NB4 (cell line): ENCODE data around the gene CEP350.

Experiments used
- DNase-seq: peaks from one replicate; pipeline ENCODE4 v3.0.0; 2010; ENCODE audit warnings: low read depth
- H3K4me3 ChIP-seq: one replicate; pipeline ENCODE4 v1.5.1; 2011; ENCODE audit warnings: mild to moderate bottlenecking, low read depth, low read length, moderate library complexity
- MYC ChIP-seq: IDR thresholded peaks from 2 replicates; pipeline ENCODE4 v1.6.1; 2011; ENCODE audit warnings: low read depth, low read length
- POLR2A ChIP-seq: IDR thresholded peaks from 2 replicates; pipeline ENCODE4 v1.6.1; 2011; ENCODE audit warnings: mild to moderate bottlenecking; ENCODE audit not compliant: insufficient read length; ENCODE audit errors: extremely low read depth
- TF ChIP-seq, protein P1 (sequence below): IDR thresholded peaks from 2 replicates; pipeline ENCODE4 v1.6.1; 2011; ENCODE audit warnings: low read depth, low read length
- TF ChIP-seq, protein P2 (sequence below): IDR thresholded peaks from one replicate; pipeline ENCODE4 v1.5.1; 2012; ENCODE audit warnings: low read depth, low read length

The CEP350 gene

DNA sequence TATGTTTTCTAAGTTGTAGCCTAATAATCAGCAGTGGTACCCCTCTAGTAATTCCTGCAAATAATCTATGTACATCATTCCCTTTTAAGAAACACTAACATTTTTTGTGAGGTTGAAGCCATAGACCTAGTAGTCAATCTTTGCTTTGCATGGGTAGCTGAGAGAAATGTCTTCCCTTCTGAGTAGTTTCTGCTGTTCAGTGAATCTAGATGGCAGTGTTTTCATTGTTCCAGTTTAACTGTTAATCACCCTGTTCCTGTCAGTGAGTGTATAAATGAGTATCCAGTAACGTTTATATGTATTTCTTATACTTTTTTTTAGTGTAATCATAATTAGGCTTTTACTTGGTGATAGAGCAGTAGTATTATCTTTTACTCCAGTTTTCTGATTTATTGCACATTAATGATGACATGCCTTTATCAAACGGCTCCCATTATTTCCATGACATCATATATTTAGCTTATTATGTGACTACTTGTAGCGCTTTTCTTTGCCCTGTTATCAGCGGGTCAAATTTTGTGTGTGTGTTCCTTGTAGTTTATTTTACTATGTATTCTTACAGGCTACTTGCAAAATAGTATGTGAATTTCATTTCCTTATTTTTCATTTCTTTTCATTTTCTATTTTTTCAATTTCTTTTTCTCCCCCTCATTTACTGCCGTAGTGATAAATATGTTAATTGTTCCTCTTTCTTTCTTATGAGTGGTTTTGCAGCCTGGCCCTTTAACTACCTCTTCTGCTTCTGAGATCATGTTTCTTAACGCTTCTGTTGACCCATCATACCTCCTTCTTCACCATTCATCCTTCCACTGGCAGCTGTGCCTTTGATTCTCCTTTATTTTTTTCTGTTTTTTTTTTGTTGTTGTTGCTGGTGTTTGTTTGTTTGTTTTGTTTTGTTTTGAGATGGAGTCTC lies 18.8 kb downstream of the CEP350 start:
- TF ChIP-seq POLR2A (no peak), MYC (no peak)
- TF ChIP-seq, protein P1, sequence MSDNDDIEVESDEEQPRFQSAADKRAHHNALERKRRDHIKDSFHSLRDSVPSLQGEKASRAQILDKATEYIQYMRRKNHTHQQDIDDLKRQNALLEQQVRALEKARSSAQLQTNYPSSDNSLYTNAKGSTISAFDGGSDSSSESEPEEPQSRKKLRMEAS, result no peak
- TF ChIP-seq, protein P2, sequence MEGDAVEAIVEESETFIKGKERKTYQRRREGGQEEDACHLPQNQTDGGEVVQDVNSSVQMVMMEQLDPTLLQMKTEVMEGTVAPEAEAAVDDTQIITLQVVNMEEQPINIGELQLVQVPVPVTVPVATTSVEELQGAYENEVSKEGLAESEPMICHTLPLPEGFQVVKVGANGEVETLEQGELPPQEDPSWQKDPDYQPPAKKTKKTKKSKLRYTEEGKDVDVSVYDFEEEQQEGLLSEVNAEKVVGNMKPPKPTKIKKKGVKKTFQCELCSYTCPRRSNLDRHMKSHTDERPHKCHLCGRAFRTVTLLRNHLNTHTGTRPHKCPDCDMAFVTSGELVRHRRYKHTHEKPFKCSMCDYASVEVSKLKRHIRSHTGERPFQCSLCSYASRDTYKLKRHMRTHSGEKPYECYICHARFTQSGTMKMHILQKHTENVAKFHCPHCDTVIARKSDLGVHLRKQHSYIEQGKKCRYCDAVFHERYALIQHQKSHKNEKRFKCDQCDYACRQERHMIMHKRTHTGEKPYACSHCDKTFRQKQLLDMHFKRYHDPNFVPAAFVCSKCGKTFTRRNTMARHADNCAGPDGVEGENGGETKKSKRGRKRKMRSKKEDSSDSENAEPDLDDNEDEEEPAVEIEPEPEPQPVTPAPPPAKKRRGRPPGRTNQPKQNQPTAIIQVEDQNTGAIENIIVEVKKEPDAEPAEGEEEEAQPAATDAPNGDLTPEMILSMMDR, result no peak
- no peak overlapping the region for H3K4me3 ChIP-seq
- peak; percentile 24 for DNase-seq

DNA sequence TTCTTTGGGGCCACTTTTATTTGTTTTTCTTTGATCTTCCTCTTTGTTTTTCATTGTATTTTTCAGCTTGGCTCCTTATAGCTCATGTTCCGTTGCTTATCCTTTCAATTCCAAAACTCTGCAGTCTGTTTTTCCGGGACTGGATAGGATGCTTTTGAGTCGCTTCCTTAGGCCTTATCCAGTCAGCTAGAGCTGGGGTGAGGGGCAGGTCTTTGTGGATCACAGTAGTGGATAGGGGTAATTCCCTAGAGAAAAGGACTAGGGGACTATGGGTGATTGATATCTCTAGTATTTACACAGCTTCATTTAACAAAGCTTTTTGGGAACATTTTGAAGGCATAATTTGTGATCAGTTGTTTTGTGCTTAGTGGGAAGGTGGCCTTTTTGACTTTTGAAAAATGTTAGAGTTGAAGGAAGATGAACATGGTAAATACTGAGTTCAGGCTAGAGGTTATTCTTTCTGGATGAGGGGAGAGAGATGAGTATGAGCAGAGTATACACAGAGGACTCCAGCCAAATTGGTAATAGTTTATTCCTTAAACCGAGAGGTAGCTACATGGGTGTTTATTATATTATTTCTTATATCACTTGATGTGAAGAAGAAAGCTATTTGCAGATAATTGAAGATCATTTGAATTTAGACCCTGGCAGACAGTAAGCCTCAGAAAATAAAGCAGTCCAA lies 22.5 kb downstream of the CEP350 start:
- no peak overlapping the region for H3K4me3 ChIP-seq
- DNase-seq, result no peak
- no peak for TF ChIP-seq MYC
- TF ChIP-seq, protein P1, result no peak
- TF ChIP-seq, protein P2, result no peak
- TF ChIP-seq POLR2A, result no peak

DNA sequence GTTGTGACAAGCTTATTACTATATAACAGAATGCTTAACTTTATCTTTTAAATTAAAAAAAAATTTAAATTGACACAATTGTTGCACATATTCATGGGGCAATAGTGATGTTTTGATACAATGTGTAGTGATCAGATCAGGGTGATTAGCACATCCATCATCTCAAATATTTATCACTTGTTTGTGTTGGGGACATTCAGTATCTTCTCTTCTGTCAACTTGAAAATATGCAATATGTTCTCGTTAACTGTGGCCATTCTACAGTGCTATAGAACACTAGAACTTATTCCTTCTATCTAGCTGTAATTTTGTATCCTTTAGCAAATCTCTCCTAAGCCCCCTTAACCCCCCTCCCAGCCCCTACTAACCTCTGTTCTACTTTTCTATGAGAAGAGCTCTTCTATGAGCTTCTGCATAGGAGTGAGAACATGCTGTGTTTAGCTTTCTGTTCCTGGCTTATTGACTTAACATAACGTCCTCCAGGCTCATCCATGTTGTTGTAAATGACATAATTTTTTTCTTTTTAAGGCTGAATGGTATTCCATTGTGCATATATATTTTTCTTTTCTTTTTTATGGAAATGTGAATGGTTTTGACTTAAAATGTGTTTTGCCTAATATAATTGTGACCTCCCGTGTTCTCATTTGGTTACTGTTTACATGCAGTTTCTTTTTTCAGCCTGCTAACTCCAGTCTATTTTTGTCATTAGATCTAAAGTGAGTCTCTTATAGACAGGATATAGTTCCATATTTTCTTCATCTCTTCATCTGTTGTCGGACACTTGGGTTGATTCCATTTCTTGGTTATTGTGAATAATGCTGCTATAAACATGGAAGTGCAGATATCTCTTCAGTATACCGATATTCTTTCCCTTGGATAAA lies 23.8 kb downstream of the CEP350 start:
- TF ChIP-seq, protein P2, result no peak
- TF ChIP-seq, protein P1, result no peak
- TF ChIP-seq POLR2A (no peak), MYC (no peak)
- no peak for DNase-seq

DNA sequence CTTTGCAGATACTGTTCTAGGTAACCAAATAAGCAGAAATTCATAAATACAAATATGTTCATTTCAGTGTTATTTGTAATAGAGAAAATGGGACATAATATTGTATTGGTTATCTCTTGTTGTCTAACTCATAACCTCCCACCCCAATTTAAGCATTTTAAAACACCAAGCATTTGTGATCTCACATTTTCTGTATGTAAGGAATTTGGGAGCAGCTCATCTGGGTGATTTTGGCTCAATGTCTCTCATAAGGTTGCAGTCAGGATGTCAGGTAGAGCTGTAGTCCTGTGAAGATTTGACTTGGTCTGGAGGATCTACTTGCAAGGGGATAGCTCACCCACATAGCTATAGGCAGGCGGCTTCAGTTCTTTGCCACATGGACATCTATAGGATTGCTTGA lies 29.5 kb downstream of the CEP350 start:
- TF ChIP-seq, protein P2, result no peak
- TF ChIP-seq, protein P1, result no peak
- TF ChIP-seq MYC, result no peak
- no peak overlapping the region for H3K4me3 ChIP-seq
- no peak for DNase-seq

More for the DNA sequence above, 23.8 kb downstream of the CEP350 start:
- no peak overlapping the region for H3K4me3 ChIP-seq

DNA sequence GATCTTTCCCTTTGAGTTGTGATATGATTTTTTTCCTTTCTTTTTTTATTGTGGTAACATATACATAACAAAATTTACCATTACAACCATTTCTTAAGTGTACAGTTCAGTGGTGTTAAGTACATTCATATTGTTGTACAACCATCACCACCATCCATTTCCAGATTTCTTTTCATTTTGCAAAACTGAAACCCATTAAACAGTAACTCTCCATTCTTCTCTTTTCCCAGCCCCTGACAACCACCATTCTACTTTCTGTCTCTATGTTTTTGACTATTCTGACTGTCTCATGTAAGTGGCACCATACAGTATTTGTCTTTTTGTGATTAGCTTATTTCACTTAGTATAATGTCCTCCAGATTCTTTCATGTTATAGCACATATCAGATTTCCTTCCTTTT lies 30.3 kb downstream of the CEP350 start:
- DNase-seq, result no peak
- no peak overlapping the region for H3K4me3 ChIP-seq
- no peak for TF ChIP-seq MYC
- TF ChIP-seq, protein P2, result no peak
- no peak for TF ChIP-seq POLR2A
- TF ChIP-seq, protein P1, result no peak
